H1 (cell line): ENCODE data around the gene MAS1. TPM values are rescaled to one million over a fixed set of nuclear protein-coding genes. Genes with fewer than 3 reads are reported as not detected.

Source experiments
- BACH1 ChIP-seq: IDR thresholded peaks from 2 replicates; pipeline ENCODE4 v1.6.1; 2012; ENCODE audit warnings: low read length, improper control_type of control experiment
- CREB1 ChIP-seq: IDR thresholded peaks from 2 replicates; pipeline ENCODE4 v1.6.1; 2012; ENCODE audit warnings: inconsistent platforms
- NRF1 ChIP-seq: IDR thresholded peaks from 2 replicates; pipeline ENCODE4 v1.6.1; 2011; ENCODE audit warnings: mild to moderate bottlenecking, low read depth, low read length, improper control_type of control experiment
- PHF8 ChIP-seq: fragments of 200-600 bp; sonication (generic); conservative IDR thresholded peaks from 2 replicates; pipeline ENCODE4 v1.7.1; 2012; ENCODE audit warnings: low read depth, mild to moderate bottlenecking, inconsistent platforms, low read length, moderate library complexity
- POLR2A ChIP-seq, 2 experiments: IDR thresholded peaks; 1 replicate in 1 of 2; 2 replicates in 1 of 2; pipeline ENCODE4 v1.6.1; 2011; ENCODE audit warnings: low read depth in 2 of 2, low read length in 2 of 2, mild to moderate bottlenecking in 2 of 2; ENCODE audit errors: control extremely low read depth in 1 of 2
- RAD21 ChIP-seq, 2 experiments: IDR thresholded peaks in 1 of 2; conservative IDR thresholded peaks in 1 of 2; 2 replicates each; pipeline ENCODE4 v1.6.1; 2011; ENCODE audit warnings: low read depth in 2 of 2, low read length in 2 of 2, improper control_type of control experiment in 1 of 2, inconsistent platforms in 1 of 2, mild to moderate bottlenecking in 1 of 2, moderate library complexity in 1 of 2
- RXRA ChIP-seq: IDR thresholded peaks from 2 replicates; pipeline ENCODE4 v1.6.1; 2011; ENCODE audit warnings: low read depth, mild to moderate bottlenecking, low read length, moderate library complexity; ENCODE audit not compliant: insufficient read depth
- SIN3A ChIP-seq, 2 experiments: IDR thresholded peaks in 1 of 2; conservative IDR thresholded peaks in 1 of 2; 2 replicates each; pipeline ENCODE4 v1.6.1; 2011 to 2012; ENCODE audit warnings: low read length in 2 of 2, improper control_type of control experiment in 1 of 2, low read depth in 1 of 2, mild to moderate bottlenecking in 1 of 2
- TBP ChIP-seq: IDR thresholded peaks from 2 replicates; pipeline ENCODE4 v1.6.1; 2011; ENCODE audit warnings: low read depth, low read length, improper control_type of control experiment
- polyA plus RNA-seq, 7 experiments: library from polyadenylated mRNA; depleted of rRNA in 3 of 7; stranded (reverse) in 5 of 7; unstranded in 2 of 7; fragments of >200 nt in 5 of 7; fragments of 200-250 nt in 2 of 7; gene quantifications; 1 replicate in 5 of 7; 2 replicates in 1 of 7; 4 replicates in 1 of 7; pipeline versions ENCODE4 v1.2.1 to v1.2.3, GENCODE V29; 2011 to 2013; ENCODE audit warnings: missing spikeins in 2 of 7, mixed read lengths in 2 of 7
- total RNA-seq: library from RNA; stranded (reverse); fragmentation: NEBNext Ultra II Directional; extraction: Animal tissue kit (Norgen Biotek cat#: 25700); gene quantifications from 2 replicates; pipeline ENCODE4 v1.2.1, GENCODE V29; 2021
- TF ChIP-seq, protein P1 (sequence below), 3 experiments: IDR thresholded peaks; 1 replicate in 2 of 3; 2 replicates in 1 of 3; pipeline versions ENCODE4 v1.5.1 to v1.6.1; 2011; ENCODE audit warnings: low read length in 3 of 3, mild to moderate bottlenecking in 3 of 3, inconsistent platforms in 2 of 3, low read depth in 1 of 3, moderate library complexity in 1 of 3; ENCODE audit not compliant: insufficient read depth in 1 of 3; ENCODE audit errors: control extremely low read depth in 1 of 3

MAS1 gene
- total and polyA plus RNA-seq, 2 of the 8 experiments (the other 6 are each of a cell fraction or from before 2014, with no cell fraction given): 0.02 TPM; not detected in 1

DNA sequence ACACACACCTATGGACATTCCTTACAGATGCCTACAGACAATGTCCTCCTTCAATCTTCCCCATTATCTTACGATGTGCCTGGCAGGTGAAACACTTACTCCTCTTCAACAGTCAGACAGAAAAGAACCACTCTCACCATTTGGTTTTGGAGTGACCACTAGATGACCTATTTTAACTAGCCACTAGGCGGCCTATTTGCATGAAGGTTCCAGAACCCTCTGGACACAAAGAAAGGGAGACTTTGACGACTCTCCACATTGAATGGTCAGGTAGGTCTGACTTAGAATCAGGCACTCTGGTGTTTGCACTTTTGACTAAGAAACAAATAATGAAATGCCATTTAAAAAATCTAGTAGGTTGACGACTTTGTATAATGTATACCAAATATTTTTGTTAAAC is 48.8 kb upstream of the MAS1 start (continued):
- TF ChIP-seq, protein P1, sequence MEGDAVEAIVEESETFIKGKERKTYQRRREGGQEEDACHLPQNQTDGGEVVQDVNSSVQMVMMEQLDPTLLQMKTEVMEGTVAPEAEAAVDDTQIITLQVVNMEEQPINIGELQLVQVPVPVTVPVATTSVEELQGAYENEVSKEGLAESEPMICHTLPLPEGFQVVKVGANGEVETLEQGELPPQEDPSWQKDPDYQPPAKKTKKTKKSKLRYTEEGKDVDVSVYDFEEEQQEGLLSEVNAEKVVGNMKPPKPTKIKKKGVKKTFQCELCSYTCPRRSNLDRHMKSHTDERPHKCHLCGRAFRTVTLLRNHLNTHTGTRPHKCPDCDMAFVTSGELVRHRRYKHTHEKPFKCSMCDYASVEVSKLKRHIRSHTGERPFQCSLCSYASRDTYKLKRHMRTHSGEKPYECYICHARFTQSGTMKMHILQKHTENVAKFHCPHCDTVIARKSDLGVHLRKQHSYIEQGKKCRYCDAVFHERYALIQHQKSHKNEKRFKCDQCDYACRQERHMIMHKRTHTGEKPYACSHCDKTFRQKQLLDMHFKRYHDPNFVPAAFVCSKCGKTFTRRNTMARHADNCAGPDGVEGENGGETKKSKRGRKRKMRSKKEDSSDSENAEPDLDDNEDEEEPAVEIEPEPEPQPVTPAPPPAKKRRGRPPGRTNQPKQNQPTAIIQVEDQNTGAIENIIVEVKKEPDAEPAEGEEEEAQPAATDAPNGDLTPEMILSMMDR (IDR thresholded peaks at IDR 0.05; ENCODE audit: control extremely low read depth in 1 of 3, insufficient read depth in 1 of 3, low read depth in 1 of 3, low read length in 3 of 3): peak in 2 of 3 experiments; percentile 53 to 60; a peak in 3 of 4 replicates
- no peak for TF ChIP-seq POLR2A (IDR thresholded peaks at IDR 0.05; ENCODE audit: control extremely low read depth in 1 of 2, low read depth in 2 of 2, low read length in 2 of 2)
- TF ChIP-seq SIN3A (conservative IDR thresholded peaks at IDR 0.05 in 1 of 2, IDR thresholded peaks at IDR 0.05 in 1 of 2; ENCODE audit: low read depth in 1 of 2, low read length in 2 of 2): no peak
- no peak for TF ChIP-seq BACH1
- 0 out of 2 replicates have a peak, but pooled peaks have one; percentile 29 for TF ChIP-seq RXRA
- TF ChIP-seq RAD21 (IDR thresholded peaks at IDR 0.05 in 1 of 2, conservative IDR thresholded peaks at IDR 0.05 in 1 of 2; ENCODE audit: low read depth in 2 of 2, low read length in 2 of 2): peak; percentile 21 to 47; a peak in 2 of 4 replicates
- TF ChIP-seq TBP: no peak
- TF ChIP-seq NRF1: no peak
- no peak for TF ChIP-seq PHF8
- no peak for TF ChIP-seq CREB1
